HUES64 (cell line): ENCODE results near the gene PEX12. TPM values are rescaled to one million over a fixed set of nuclear protein-coding genes. Genes with fewer than 3 reads are reported as not detected.
"Not testable (repeated sequence)": the region's sequence is repeated elsewhere in the genome, so short reads cannot be mapped to it uniquely, and the experiment has no call there.

Source experiments
- H3K27ac ChIP-seq: 2 replicates; pipeline ENCODE4 v1.7.0; 2013; ENCODE audit warnings: low read depth, low read length, inconsistent platforms
- H3K27me3 ChIP-seq: 2 replicates; pipeline ENCODE4 v1.6.1; 2013; ENCODE audit warnings: mild to moderate bottlenecking, low read length; ENCODE audit not compliant: insufficient read depth
- H3K36me3 ChIP-seq: 2 replicates; pipeline ENCODE4 v1.6.1; 2013; ENCODE audit warnings: mild to moderate bottlenecking, low read length; ENCODE audit not compliant: insufficient read depth
- H3K4me1 ChIP-seq: 2 replicates; pipeline ENCODE4 v1.6.1; 2013; ENCODE audit warnings: mild to moderate bottlenecking, low read length, moderate library complexity; ENCODE audit not compliant: insufficient read depth
- H3K4me3 ChIP-seq: 2 replicates; pipeline ENCODE4 v1.5.1; 2013; ENCODE audit warnings: mild to moderate bottlenecking, low read length, moderate library complexity
- H3K9ac ChIP-seq: 2 replicates; pipeline ENCODE4 v1.6.1; 2013; ENCODE audit warnings: mild to moderate bottlenecking, low read depth, low read length
- H3K9me3 ChIP-seq: 2 replicates; pipeline ENCODE4 v1.6.1; 2013; ENCODE audit warnings: low read depth, low read length; ENCODE audit not compliant: insufficient read depth
- WGBS: fragments of 150-250, 120-280 bp; methylation state at CpG from one replicate; pipeline ENCODE4 v1.1.7; 2013; ENCODE audit warnings: missing lambda C conversion rate; 5-methylcytosine and 5-hydroxymethylcytosine counted together
- polyA plus RNA-seq, 2 experiments: library from polyadenylated mRNA; stranded (reverse); fragments of 50-300 nt; gene quantifications; one replicate each; pipeline ENCODE4 v1.2.3, GENCODE V29; 2013

The PEX12 gene
- polyA plus RNA-seq (2013, experiment 1 of 2) = 2.9 TPM
- 3.4 TPM for polyA plus RNA-seq (2013, experiment 2 of 2)

DNA sequence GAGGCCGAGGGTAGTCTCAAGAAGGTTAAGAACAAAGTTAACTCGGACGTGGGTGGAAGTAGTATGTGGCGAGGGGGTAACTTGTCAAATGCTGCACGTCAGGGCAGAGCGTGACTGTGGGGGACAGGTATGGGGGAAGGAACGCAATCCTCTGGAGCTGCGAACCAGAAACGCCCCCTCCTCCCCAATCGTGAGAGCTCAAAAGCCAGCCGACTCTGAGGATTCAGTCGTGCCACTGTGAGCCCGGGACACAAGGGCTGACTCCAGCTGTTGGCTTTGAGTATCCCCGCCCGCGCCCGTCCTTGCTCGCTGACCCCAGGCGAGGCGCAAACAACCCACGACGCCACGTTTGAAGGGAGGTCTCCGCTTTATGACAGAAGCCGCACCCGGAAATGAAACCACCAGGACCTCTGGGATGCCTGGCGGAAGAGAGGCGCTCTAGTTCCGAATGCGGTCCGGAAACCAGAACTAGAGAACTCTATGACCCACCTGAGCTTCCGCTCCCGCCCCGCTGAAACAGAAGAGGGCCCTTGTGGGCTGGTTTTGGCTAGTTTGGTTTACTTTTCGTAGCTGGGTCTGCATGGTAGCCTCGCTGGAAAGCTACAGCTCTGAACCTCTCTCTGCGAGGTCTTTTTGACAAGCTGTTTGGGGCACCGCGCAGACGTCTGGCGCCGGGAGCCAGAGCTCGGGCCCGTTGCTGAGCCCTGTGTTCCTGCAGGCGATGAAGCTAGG lies at the start of gene PEX12:
TSS of gene PEX12 (minus strand) at position 375 of the 732 bp plus-strand sequence. CDS start 550 bp downstream, outside the sequence.
- Histone ChIP-seq H3K36me3 (peaks cover 27% of the 10 kb centered on the region), H3K27me3 (no peaks in the 10 kb centered on the region), H3K4me3 (peak within 1 kb of the TSS; percentile 92), H3K4me1 (no peaks in the 10 kb centered on the region; the same call in 1 of the 2 replicates), H3K9me3 (no peaks in the 10 kb centered on the region), H3K9ac (peak within 1 kb of the TSS; percentile 93), H3K27ac (peak within 1 kb of the TSS; percentile 90)
- under 1% methylated on average over 45 of the region's 45 CpGs for WGBS

DNA sequence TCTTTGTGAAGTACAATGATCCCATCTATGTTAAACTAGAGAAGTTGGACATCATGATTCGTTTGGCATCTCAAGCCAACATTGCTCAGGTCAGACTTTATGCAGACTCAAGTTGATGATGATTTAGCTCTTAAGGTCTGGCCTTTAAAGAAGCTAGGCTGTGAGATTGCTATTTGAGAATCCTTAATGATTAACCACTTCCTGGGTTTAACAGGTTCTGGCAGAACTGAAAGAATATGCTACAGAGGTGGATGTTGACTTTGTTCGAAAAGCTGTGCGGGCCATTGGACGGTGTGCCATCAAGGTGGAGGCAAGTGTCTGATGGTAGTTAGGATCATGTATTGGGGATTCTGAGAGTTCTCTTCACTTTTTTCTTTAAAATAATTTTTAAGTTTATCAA lies 49.0 kb upstream of the PEX12 start:
- 92% methylated on average over 4 of the region's 4 CpGs for WGBS

DNA sequence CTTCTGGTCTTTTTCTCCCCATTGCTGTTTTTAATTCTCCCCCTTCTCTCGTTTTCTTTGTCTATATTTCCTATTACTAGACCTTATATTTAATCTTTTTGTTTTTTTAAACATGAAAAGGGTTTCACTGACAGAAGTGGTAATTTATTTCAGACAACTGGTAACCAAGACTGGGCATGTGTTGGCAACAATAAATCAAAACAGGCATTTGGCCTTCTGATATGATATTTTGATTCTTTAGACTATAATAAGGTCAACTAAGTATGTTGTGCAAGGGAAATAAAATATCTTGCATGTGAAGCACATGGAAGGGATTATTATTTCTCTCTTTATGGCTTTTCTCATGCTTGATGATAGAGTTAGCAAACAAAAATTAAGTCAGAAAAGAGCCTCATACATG lies 43.4 kb upstream of the PEX12 start:
- Histone ChIP-seq H3K4me1 (no peaks in the 10 kb centered on the region), H3K36me3 (peaks cover 78% of the 10 kb centered on the region), H3K9ac (no peak overlapping the region), H3K4me3 (no peak overlapping the region), H3K27me3 (no peaks in the 10 kb centered on the region), H3K27ac (no peak overlapping the region), H3K9me3 (no peaks in the 10 kb centered on the region)
- WGBS = no CpG with 5 or more reads among the region's 1 CpG

More for the DNA sequence above, 49.0 kb upstream of the PEX12 start:
- Histone ChIP-seq H3K27me3 (no peaks in the 10 kb centered on the region), H3K4me3 (no peak overlapping the region), H3K9me3 (no peaks in the 10 kb centered on the region), H3K27ac (no peak overlapping the region), H3K36me3 (peaks cover 95% of the 10 kb centered on the region), H3K9ac (no peak overlapping the region), H3K4me1 (no peaks in the 10 kb centered on the region)

DNA sequence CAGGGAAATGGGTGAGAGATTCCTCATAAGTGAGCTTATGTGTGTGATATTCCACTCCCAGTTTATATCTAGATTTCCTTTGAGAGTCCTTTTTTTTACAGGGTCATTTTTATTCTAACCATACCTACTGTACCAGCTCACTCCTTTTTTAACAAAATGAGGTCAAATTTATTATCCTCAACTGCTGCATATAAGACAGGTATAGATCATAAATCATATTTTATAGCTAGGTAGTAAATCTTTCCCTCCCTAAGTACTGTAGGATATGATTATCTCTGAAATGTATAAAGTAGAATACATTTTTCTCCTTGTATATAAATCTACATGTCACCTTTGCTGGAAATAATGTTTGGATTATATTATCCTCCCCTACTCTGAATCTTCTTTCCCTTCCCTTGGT lies 40.3 kb upstream of the PEX12 start:
- Histone ChIP-seq H3K4me3 (no peak overlapping the region), H3K9me3 (no peaks in the 10 kb centered on the region), H3K27me3 (no peaks in the 10 kb centered on the region), H3K4me1 (no peaks in the 10 kb centered on the region), H3K9ac (no peak overlapping the region), H3K36me3 (peaks cover 71% of the 10 kb centered on the region), H3K27ac (no peak overlapping the region)

DNA sequence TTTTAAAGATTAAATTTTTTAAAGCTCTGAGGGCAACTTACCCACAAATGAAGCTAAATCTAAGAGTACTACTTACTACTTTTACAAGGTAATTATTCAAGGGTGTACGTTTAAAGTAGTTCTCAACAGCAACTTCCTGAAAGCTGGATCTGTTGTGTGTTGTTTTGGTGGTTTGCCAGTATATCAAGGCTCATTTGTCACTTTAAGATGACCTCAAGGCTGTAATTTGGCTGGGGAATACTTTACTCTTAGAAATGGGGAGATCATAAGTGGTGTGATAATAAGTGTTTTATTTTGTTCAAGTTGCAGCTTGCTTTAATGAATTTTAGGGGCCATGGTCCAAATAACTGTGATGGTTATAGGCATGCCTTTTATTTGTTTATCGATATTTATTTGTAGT lies 39.1 kb upstream of the PEX12 start:
- no peaks in the 10 kb centered on the region for H3K9me3 ChIP-seq
- no peak overlapping the region for H3K27ac ChIP-seq
- peaks cover 72% of the 10 kb centered on the region for H3K36me3 ChIP-seq
- H3K9ac ChIP-seq = no peak overlapping the region
- WGBS = 91% methylated on average over 1 of the region's 2 CpGs
- no peaks in the 10 kb centered on the region for H3K27me3 ChIP-seq
- H3K4me3 ChIP-seq = no peak overlapping the region
- no peaks in the 10 kb centered on the region for H3K4me1 ChIP-seq

DNA sequence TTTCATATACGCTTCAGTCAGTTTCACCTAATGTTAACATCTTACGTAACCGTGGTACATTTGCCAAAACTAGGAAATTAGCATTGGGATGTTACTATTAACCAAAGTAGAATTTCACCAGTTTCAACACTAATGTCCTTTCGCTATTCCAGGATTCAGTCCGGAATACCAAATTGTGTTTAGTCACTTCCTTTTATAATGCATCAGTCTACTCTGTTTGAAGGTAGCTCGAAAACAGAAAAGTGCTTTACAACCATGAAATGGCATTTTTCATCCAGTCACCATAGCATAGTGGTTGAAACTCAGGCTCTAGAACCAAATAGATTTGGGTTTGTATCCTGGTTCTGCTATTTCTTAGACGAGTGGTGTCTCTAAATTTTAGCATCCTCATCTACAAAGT lies 38.2 kb upstream of the PEX12 start:
- Histone ChIP-seq H3K27me3 (no peaks in the 10 kb centered on the region), H3K9me3 (no peaks in the 10 kb centered on the region), H3K36me3 (peaks cover 73% of the 10 kb centered on the region), H3K4me1 (no peaks in the 10 kb centered on the region), H3K4me3 (no peak overlapping the region), H3K9ac (no peak overlapping the region), H3K27ac (no peak overlapping the region)
- WGBS = 99% methylated on average over 6 of the region's 7 CpGs

DNA sequence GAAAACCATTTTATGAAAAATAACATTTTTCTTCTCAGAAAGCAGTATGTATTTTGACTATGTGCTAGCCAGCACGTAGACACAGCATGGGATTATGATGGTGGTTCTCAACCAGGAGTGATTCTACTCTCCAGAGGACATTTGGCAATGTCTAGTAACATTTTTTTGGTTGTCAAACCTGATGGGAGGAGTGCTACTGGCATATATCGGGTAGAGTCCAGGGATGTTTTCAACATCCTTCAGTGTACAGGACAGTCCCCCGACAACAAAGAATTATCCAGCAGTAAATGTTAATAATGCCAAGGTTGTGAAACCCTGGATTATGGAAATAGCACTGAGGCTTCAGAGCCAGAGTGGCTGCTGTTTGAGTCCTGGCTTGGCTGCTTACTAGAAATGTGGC lies 36.4 kb upstream of the PEX12 start:
- no peaks in the 10 kb centered on the region for H3K27me3 ChIP-seq
- H3K9ac ChIP-seq = no peak overlapping the region
- H3K9me3 ChIP-seq = no peaks in the 10 kb centered on the region
- WGBS = 94% methylated on average over 3 of the region's 3 CpGs
- no peaks in the 10 kb centered on the region for H3K4me1 ChIP-seq
- no peak overlapping the region for H3K4me3 ChIP-seq
- no peak overlapping the region for H3K27ac ChIP-seq
- peaks cover 76% of the 10 kb centered on the region for H3K36me3 ChIP-seq

DNA sequence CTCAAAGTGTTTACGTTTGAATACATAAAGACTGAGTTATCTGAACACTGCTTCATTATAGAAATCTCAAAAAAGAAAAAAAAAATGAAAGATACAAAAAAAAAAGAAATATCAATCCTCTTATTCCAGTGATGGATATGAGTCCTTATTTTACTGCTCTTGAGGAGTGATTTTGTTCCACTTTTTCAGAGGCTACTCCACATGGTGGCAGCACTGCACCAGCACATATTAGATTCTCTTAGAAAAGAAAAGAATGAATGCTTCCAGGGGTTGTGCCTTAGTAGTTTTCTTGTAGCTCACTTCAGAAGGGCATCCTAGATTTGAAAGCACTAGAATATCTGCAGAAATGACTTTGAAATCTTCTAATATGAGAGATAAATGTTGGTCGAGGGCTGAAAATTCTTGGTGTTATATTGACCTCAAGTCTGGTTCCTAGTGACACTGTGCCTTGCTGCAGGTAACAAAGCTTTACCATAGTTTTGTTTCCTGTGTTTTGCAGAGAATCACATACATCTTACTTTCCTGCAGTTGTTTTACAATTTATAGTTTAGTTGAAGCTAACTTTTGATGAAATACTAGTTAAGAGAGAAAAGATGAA lies 34.7 kb upstream of the PEX12 start:
- H3K4me3 ChIP-seq = no peak overlapping the region
- H3K4me1 ChIP-seq = no peaks in the 10 kb centered on the region
- no peaks in the 10 kb centered on the region for H3K27me3 ChIP-seq
- H3K9me3 ChIP-seq = no peaks in the 10 kb centered on the region
- peaks cover 76% of the 10 kb centered on the region for H3K36me3 ChIP-seq
- WGBS = 71% methylated on average over 2 of the region's 2 CpGs
- no peak overlapping the region for H3K27ac ChIP-seq
- no peak overlapping the region for H3K9ac ChIP-seq

DNA sequence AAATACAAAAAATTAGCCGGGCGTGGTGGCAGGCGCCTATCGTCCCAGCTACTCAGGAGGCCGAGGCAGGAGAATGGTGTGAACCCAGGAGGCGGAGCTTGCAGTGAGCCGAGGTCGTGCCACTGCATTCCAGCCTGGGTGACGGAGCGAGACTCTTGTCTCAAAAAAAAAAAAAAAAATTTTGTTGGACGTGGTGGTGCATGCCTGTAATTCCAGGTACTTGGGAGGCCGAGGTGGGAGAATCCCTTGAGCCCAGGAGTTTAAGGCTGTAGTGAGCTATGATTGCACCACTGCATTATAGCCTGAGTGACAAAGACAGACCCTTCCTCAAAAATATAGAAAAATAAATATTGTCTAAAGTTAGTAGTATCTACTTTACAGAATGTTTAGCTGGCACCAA lies 32.4 kb upstream of the PEX12 start:
- peaks cover 94% of the 10 kb centered on the region for H3K36me3 ChIP-seq
- not testable (repeated sequence) for H3K27ac ChIP-seq, H3K4me3 ChIP-seq, H3K9me3 ChIP-seq, H3K9ac ChIP-seq, H3K27me3 ChIP-seq, H3K4me1 ChIP-seq
- WGBS = 91% methylated on average over 12 of the region's 12 CpGs

DNA sequence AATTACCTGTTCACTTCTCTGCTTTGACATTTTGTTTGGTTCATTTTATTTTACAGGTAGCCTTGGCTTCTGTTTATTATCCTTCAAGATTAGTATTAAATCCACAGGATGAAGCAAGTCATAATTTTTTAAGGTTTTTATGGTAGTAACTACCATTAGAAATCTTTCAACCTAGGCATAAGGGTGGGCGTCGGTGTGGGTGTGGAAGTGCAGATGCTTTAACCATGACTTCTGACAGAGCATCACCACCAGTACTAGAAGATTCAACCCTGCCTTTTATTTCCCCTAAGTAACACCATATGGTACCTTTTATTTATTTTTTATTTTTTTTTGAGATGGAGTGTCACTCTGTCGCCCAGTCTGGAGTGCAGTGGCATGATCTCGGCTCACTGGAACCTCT lies 31.5 kb upstream of the PEX12 start:
- H3K36me3 ChIP-seq = peaks cover 91% of the 10 kb centered on the region
- no peaks in the 10 kb centered on the region for H3K27me3 ChIP-seq
- no peak overlapping the region for H3K4me3 ChIP-seq
- H3K9me3 ChIP-seq = no peaks in the 10 kb centered on the region
- WGBS = 96% methylated on average over 4 of the region's 4 CpGs
- H3K9ac ChIP-seq = no peak overlapping the region
- no peaks in the 10 kb centered on the region for H3K4me1 ChIP-seq
- no peak overlapping the region for H3K27ac ChIP-seq

DNA sequence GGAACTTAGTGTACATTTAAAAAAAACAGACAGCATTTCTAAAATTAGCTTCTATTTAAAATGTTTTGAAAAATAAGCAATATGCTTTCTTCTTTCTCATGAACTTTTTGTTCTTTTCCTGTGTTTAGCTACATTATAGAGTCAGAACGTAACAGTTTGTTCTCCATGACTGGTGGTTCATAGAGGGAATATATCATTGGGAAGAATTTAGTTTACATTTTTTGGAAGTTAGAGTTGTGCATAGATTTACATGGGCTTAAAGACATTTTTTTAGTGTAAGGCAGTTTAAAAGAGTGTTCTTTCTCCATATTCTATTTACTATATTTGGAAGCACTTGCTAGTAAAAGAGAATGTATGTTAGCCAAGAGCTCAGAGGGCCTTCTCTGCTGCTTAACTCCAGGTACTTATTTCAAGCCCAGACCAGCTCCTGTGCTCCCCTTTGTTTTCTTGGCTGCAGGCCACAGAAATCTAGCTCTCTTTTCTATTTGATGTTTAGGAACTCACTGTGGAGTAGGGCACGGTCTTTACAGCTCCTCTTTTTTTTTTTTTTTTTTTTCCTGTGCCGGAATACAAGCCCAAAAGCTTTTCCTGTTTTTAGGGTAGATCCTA lies 29.0 kb upstream of the PEX12 start:
- Histone ChIP-seq H3K36me3 (peaks cover 92% of the 10 kb centered on the region), H3K9ac (no peak overlapping the region)
- 96% methylated on average over 3 of the region's 3 CpGs for WGBS

More for the DNA sequence above, 29.0 kb upstream of the PEX12 start:
- H3K4me1 ChIP-seq = no peaks in the 10 kb centered on the region
- no peaks in the 10 kb centered on the region for H3K27me3 ChIP-seq
- no peak overlapping the region for H3K4me3 ChIP-seq
- H3K9me3 ChIP-seq = no peaks in the 10 kb centered on the region
- no peak overlapping the region for H3K27ac ChIP-seq
